K562 treated with DMSO at 1 percent for 48 hours (cell line): ENCODE results near the gene RBSN. TPM values are rescaled to one million over a fixed set of nuclear protein-coding genes. Genes with fewer than 3 reads are reported as not detected.

Experiments used
- total RNA-seq: library from RNA; unstranded; fragments of 300-600 nt; gene quantifications from 2 replicates; pipeline ENCODE4 v1.2.3, GENCODE V29; 2022; ENCODE audit warnings: low replicate concordance; ENCODE audit errors: extremely low read depth

The RBSN gene
- total RNA-seq: not detected in 2 replicates

GRCh38 chr3:15098503-15099363 lies at the start of gene RBSN:
Gene RBSN, minus strand, starts transcription at chr3:15099148. Its CDS starts 3,028 bp downstream, at chr3:15096120.

GRCh38 chr3:15064835-15065549 lies 34.0 kb downstream of the RBSN start, which contains the start of gene MRPS25:
Gene MRPS25, minus strand, starts transcription at chr3:15065315. Its CDS starts 121 bp downstream, at chr3:15065194.

Other genes with a start within 250 kb of the RBSN start
- not detected in 2 replicates for gene NR2C2, start 151.6 kb downstream of the RBSN start, total RNA-seq
- not detected in 2 replicates for gene MRPS25, start 33.8 kb downstream of the RBSN start, total RNA-seq
- not detected in 2 replicates for gene CAPN7, start 107.1 kb upstream of the RBSN start, total RNA-seq
- gene SH3BP5, start 233.4 kb upstream of the RBSN start, total RNA-seq: not detected in 2 replicates